LoVo (cell line): Measurements from ENCODE around the gene ZBTB33.
A peak's percentile ranks its signal among the peaks of the same experiment; 100 is the strongest.

ENCODE experiments used
- DNase-seq: peaks from one replicate; pipeline ENCODE4 v3.0.0-alpha.2; 2016; ENCODE audit warnings: low spot score

ZBTB33 gene

GRCh38 chrX:120250522-120251271 is at the start of gene ZBTB33:
Gene ZBTB33, plus strand, starts transcription at chrX:120250812. Its CDS starts 2,604 bp downstream, at chrX:120253416.
- peak; percentile 87 for DNase-seq

GRCh38 chrX:120200851-120201250 is 49.8 kb upstream of the ZBTB33 start:
- no peak for DNase-seq

- DNase-seq: no peak
Measured at GRCh38 chrX:120205816-120206753, 44.5 kb upstream of the ZBTB33 start.

GRCh38 chrX:120207009-120207605 is 43.5 kb upstream of the ZBTB33 start:
- DNase-seq: no peak

GRCh38 chrX:120213438-120214265 is 37.0 kb upstream of the ZBTB33 start:
- peak; percentile 26 for DNase-seq

GRCh38 chrX:120223374-120223773 is 27.2 kb upstream of the ZBTB33 start:
- DNase-seq: no peak

- DNase-seq: no peak
Measured at GRCh38 chrX:120224388-120224787, 26.2 kb upstream of the ZBTB33 start.

GRCh38 chrX:120228187-120228908 is 22.3 kb upstream of the ZBTB33 start:
- DNase-seq: no peak

- no peak for DNase-seq
Measured at GRCh38 chrX:120235284-120235683, 15.3 kb upstream of the ZBTB33 start.

- no peak for DNase-seq
Measured at GRCh38 chrX:120236687-120237479, 13.7 kb upstream of the ZBTB33 start.

GRCh38 chrX:120238933-120239332 is 11.7 kb upstream of the ZBTB33 start:
- no peak for DNase-seq

GRCh38 chrX:120242813-120243212 is 7.8 kb upstream of the ZBTB33 start:
- no peak for DNase-seq

- DNase-seq: no peak
Measured at GRCh38 chrX:120244395-120244734, 6.2 kb upstream of the ZBTB33 start.

GRCh38 chrX:120244735-120245498 is 5.7 kb upstream of the ZBTB33 start:
- DNase-seq: peak; percentile 74

GRCh38 chrX:120251471-120252011 is 929 bp downstream of the ZBTB33 start:
- DNase-seq: peak; percentile 3

GRCh38 chrX:120253784-120254183 is 3.2 kb downstream of the ZBTB33 start:
- no peak for DNase-seq

- DNase-seq: peak; percentile 3
Measured at GRCh38 chrX:120260369-120260768, 9.8 kb downstream of the ZBTB33 start.

GRCh38 chrX:120262859-120263708 is 12.5 kb downstream of the ZBTB33 start:
- no peak for DNase-seq
